BLaER1 treated with 17β-estradiol and CSF1 and Interleukin-3, amounts not matched to agents 10 nM and 100 nM (cell line): ENCODE results near the gene KLHL18.
"Not testable (repeated sequence)": the region's sequence is repeated elsewhere in the genome, so short reads cannot be mapped to it uniquely, and the experiment has no call there.

ENCODE experiments used
- H3K27ac ChIP-seq, 11 experiments: shearing (Covaris generic); formaldehyde crosslinking; 2 replicates each; pipeline ENCODE4 v1.8.1; 2022
- H3K27me3 ChIP-seq, 11 experiments: shearing (Covaris generic); formaldehyde crosslinking; 2 replicates each; pipeline ENCODE4 v1.8.1; 2022
- H3K36me3 ChIP-seq, 11 experiments: shearing (Covaris generic); formaldehyde crosslinking; 2 replicates each; pipeline ENCODE4 v1.8.1; 2022
- H3K4me1 ChIP-seq, 10 experiments: shearing (Covaris generic); formaldehyde crosslinking; 2 replicates each; pipeline ENCODE4 v1.8.1; 2022
- H3K4me2 ChIP-seq, 11 experiments: shearing (Covaris generic); formaldehyde crosslinking; 2 replicates each; pipeline ENCODE4 v1.8.1; 2022
- H3K4me3 ChIP-seq, 10 experiments: shearing (Covaris generic); formaldehyde crosslinking; 2 replicates each; pipeline ENCODE4 v1.8.1; 2022
- H3K9ac ChIP-seq, 11 experiments: shearing (Covaris generic); formaldehyde crosslinking; 2 replicates each; pipeline ENCODE4 v1.8.1; 2022
- H3K9me3 ChIP-seq, 11 experiments: shearing (Covaris generic); formaldehyde crosslinking; replicated peaks in 1 of 11; 2 replicates each; pipeline ENCODE4 v1.8.1; 2022
- H4K20me1 ChIP-seq, 11 experiments: shearing (Covaris generic); formaldehyde crosslinking; 2 replicates each; pipeline ENCODE4 v1.8.1; 2022
- Cebpa-rat ChIP-seq, 11 experiments: shearing (Covaris generic); IDR thresholded peaks; 2 replicates each; pipeline ENCODE4 v1.8.1; 2022

KLHL18 gene

DNA sequence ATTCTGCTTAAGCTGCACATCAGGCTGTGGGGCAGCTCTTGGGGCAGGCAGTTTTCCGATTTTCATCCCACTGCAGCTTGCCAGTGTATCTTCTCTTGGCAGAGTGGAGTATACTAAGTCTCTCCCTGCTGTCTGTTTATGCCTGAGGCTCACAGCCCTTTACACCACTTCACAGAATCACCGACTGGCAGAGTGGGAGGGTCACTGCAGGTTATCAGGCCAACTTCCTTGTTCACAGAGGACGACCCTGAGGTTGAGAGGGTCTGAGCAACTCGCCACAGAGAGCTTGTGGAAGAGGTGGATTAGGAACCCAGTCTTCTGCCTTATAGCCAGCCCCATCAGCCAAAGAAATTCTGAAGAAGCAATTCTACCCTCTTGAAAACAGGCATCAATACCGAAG lies 31.1 kb upstream of the KLHL18 start:
- Histone ChIP-seq H3K36me3 (no peaks in the 10 kb centered on the region), H3K4me3 (no peak overlapping the region), H4K20me1 (no peaks in the 10 kb centered on the region), H3K9me3 (no peaks in the 10 kb centered on the region), H3K4me1 (no peaks in the 10 kb centered on the region), H3K27ac (no peak overlapping the region), H3K27me3 (no peaks in the 10 kb centered on the region), H3K4me2 (no peak overlapping the region), H3K9ac (no peak overlapping the region)
- TF ChIP-seq Cebpa-rat (IDR thresholded peaks at IDR 0.05), result no peak

DNA sequence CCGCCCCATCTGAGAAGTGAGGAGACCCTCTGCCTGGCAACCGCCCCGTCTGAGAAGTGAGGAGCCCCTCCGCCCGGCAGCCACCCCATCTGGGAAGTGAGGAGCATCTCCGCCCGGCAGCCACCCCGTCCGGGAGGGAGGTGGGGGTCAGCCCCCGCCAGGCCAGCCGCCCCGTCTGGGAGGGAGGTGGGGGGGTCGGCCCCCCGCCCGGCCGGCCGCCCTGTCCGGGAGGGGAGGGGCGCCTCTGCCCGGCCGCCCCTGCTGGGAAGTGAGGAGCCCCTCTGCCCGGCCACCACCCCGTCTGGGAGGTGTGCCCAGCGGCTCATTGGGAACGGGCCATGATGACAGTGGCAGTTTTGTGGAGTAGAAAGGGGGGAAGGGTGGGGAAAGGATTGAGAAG lies 26.4 kb upstream of the KLHL18 start:
- H3K4me3 ChIP-seq, H3K36me3 ChIP-seq, H3K27ac ChIP-seq, H3K9me3 ChIP-seq, H3K9ac ChIP-seq, H3K27me3 ChIP-seq, H3K4me2 ChIP-seq, H4K20me1 ChIP-seq: not testable (repeated sequence)
- H3K4me1 ChIP-seq, result peaks cover 2 to 13% (median 8%) of the 10 kb centered on the region in 10 experiments; a peak in 12 of 20 replicates

DNA sequence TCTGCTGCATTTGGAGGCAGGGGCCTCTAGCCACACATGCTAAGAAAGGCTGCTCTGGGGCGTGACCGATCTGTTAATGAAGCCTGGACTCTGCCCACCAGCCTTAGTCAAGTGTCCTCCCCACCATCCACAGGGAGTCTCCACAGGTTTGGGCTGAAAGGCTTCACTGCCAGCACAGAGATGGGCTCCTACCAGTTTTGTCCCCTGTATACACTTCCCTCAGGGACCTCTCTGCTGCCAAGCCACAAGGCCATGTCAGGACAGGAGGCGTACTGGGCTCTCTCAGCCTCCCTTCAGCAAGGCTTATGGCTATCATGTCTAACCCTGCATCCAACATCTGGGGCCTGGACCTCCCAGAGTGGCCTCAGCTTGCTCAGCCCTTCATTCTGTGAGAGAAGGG lies 23.6 kb upstream of the KLHL18 start:
- TF ChIP-seq Cebpa-rat (IDR thresholded peaks at IDR 0.05), result no peak
- Histone ChIP-seq H4K20me1 (no peaks in the 10 kb centered on the region; a peak in 1 of 22 replicates), H3K27me3 (no peaks in the 10 kb centered on the region), H3K4me2 (no peak overlapping the region), H3K27ac (no peak overlapping the region), H3K36me3 (0 out of 22 replicates have a peak, but pooled peaks cover 0 to 2% (median 0%) of the 10 kb centered on the region in 11 experiments), H3K4me3 (no peak overlapping the region), H3K9ac (no peak overlapping the region), H3K9me3 (no peaks in the 10 kb centered on the region), H3K4me1 (peaks cover 5 to 16% (median 9%) of the 10 kb centered on the region in 10 experiments; a peak in 12 of 20 replicates)

DNA sequence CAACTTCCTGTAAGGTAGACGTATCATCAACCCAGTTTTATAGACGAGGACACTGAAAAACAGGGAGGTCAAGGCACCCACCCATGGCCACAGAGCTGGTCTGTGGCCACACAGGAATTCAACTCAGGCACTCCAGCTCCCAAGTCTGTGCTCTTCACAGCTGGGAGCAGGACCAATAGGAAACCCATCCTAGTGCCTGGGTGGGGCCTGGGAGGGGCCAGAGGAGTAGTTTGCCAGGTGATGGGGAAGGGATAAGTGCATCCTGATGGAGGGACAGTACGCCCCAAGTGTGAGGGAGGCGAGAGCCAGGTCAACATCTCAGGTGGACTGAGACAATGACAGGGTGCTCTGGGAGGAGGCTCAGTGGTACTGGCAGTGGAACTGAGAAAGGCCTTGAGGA lies 22.1 kb upstream of the KLHL18 start:
- TF ChIP-seq Cebpa-rat (IDR thresholded peaks at IDR 0.05), result no peak
- Histone ChIP-seq H3K9ac (no peak overlapping the region), H3K4me2 (peak overlapping the region in 2 of 11 experiments; percentile 18 to 24; a peak in 1 of 22 replicates)

DNA sequence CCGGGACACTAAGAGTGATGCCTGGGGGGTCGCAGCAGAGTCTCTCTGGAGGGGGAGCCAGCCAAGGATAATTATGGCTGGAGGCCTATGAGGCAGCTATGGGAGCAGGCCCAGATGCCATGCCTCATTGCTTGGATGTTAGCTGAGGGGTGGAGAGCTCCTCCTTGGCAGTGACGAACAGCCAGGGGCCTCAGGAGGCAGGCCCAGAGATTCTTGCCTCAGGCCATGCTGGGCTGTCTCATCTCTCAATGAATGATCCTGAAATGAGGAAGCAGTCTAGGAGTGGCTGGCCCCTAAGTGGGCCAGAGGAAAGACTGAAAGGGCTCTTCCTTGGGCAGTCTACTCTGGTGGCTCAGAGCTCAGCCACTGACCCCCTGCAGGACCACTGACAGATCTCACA lies 21.4 kb upstream of the KLHL18 start:
- no peaks in the 10 kb centered on the region for H3K9me3 ChIP-seq
- no peak overlapping the region for H3K9ac ChIP-seq
- no peaks in the 10 kb centered on the region; a peak in 1 of 22 replicates for H4K20me1 ChIP-seq
- no peak overlapping the region for H3K27ac ChIP-seq
- TF ChIP-seq Cebpa-rat (IDR thresholded peaks at IDR 0.05), result no peak
- H3K4me3 ChIP-seq, result no peak overlapping the region
- H3K4me1 ChIP-seq, result peaks cover 13 to 28% (median 21%) of the 10 kb centered on the region in 10 experiments
- H3K36me3 ChIP-seq, result 0 out of 22 replicates have a peak, but pooled peaks cover 0 to 3% (median 0%) of the 10 kb centered on the region in 11 experiments
- no peaks in the 10 kb centered on the region for H3K27me3 ChIP-seq
- peak overlapping the region in 2 of 11 experiments; percentile 24 to 29; a peak in 2 of 22 replicates for H3K4me2 ChIP-seq

More for the DNA sequence above, 22.1 kb upstream of the KLHL18 start:
- Histone ChIP-seq H3K27me3 (no peaks in the 10 kb centered on the region), H3K4me3 (no peak overlapping the region), H3K9me3 (no peaks in the 10 kb centered on the region), H3K36me3 (0 out of 22 replicates have a peak, but pooled peaks cover 0 to 3% (median 0%) of the 10 kb centered on the region in 11 experiments), H3K27ac (no peak overlapping the region), H3K4me1 (peaks cover 9 to 21% (median 14%) of the 10 kb centered on the region in 10 experiments), H4K20me1 (no peaks in the 10 kb centered on the region; a peak in 1 of 22 replicates)

DNA sequence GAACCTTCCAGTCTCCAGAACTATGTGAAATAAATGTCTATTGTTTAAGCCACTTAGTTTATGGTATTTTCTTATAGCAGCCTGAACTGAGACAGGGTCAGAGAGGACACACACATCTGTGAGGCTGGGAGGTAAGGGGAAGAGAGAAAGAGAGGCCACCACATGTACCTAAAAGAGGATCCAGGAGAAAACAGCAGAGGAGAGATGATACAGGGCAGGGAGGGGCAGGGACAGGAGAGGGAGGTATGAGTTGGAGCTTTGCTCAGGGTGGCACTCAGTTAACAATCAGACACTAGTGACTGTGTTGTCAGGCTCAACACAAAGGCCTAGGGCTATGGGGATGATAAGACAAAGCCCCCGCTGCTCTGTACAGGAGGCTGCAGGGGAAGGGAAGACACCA lies 17.7 kb upstream of the KLHL18 start:
- Histone ChIP-seq H3K4me3 (no peak overlapping the region), H3K4me1 (peaks cover 33 to 65% (median 45%) of the 10 kb centered on the region in 10 experiments), H3K4me2 (peak overlapping the region in 8 of 11 experiments; percentile 55 to 85 (median 68); a peak in 12 of 22 replicates), H3K27ac (peak overlapping the region in 3 of 11 experiments; percentile 45 to 77 (median 55); a peak in 6 of 22 replicates), H3K9ac (0 out of 22 replicates have a peak overlapping the region, but pooled peaks of 1 of the 11 experiments have one; percentile 9), H3K36me3 (peaks cover 0 to 3% (median 0%) of the 10 kb centered on the region in 11 experiments; a peak in 1 of 22 replicates), H3K9me3 (no peaks in the 10 kb centered on the region), H4K20me1 (no peaks in the 10 kb centered on the region; a peak in 2 of 22 replicates), H3K27me3 (no peaks in the 10 kb centered on the region)
- no peak for TF ChIP-seq Cebpa-rat (IDR thresholded peaks at IDR 0.05)

DNA sequence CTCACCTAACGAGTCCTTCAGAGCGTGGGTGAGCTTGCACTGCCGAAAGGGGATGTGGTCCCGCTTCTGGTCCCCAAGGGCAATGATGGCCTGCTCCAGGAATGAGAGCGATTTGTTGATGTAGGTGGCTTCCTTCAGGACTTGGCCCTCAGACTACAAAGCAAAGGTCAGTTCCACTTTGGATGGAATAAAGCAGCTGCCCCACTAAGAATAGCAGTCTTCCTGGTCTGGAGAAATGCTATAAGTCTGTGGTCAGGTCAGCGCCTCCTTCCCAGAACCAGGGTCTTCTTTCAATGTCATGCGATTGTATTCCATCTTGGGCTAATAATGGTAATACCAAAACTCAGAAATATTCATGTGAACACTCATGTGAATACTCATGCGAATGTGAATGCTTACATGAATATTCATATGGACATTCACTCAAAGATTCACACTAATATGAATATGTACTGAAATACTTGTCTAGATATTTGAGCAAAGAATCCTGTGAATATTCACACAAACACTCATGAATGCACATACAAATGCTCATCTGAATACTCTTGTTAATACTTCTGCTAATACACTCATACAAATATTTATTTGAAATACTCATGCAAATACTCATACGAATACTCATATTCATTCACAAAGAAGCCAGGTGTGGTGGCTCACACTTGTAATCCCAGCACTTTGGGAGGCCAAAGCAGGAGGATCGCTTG lies 16.9 kb upstream of the KLHL18 start:
- no peak for TF ChIP-seq Cebpa-rat (IDR thresholded peaks at IDR 0.05)
- H3K4me2 ChIP-seq, result peak overlapping the region; percentile 55 to 85 (median 70); a peak in 21 of 22 replicates
- no peaks in the 10 kb centered on the region for H3K27me3 ChIP-seq
- H3K36me3 ChIP-seq, result peaks cover 0 to 9% (median 0%) of the 10 kb centered on the region in 11 experiments; a peak in 2 of 22 replicates
- H3K4me1 ChIP-seq, result peaks cover 33 to 68% (median 51%) of the 10 kb centered on the region in 10 experiments
- H3K9me3 ChIP-seq, result no peaks in the 10 kb centered on the region
- peak overlapping the region in 9 of 11 experiments; percentile 54 to 77 (median 63); a peak in 16 of 22 replicates for H3K27ac ChIP-seq
- no peaks in the 10 kb centered on the region; a peak in 2 of 22 replicates for H4K20me1 ChIP-seq
- H3K4me3 ChIP-seq, result no peak overlapping the region
- H3K9ac ChIP-seq, result peak overlapping the region in 3 of 11 experiments; percentile 17 to 42 (median 40); a peak in 4 of 22 replicates

DNA sequence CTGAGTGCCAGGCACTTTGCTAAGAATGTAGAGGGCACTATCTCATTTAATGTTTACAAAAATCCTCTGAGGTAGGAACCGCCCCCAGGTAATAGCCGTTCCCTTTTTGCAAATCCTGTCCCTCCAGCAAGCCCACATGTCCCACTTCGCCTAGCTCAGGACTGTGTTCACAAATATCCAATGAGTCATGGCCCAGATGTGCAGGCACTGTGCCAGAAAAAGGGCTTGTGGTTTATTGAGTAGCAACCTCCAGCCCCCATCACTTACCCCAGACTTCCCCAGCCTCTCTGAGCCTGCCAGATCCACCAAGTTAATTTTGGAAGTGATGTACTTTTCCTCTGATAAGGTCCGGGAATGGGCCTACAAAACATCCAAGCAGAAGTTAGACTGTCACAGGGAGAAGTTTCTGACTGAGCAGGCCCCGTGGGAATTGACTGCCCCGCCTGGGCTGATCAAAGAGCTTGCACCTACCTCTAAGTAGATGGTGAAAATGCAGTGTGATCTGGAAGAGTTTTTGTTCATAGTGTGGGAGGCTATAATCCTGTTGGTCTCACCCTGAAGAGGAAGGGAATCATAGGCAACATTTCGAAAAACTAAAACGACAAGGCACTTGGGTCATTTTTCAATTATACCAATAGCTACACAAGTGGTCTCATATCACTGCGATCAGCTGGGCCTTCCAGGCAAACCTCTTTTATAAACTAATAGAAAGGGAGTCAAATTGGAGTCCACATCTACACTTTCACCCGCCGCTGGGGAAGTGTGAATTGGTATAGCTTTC lies 15.8 kb upstream of the KLHL18 start:
- H3K9me3 ChIP-seq, result no peaks in the 10 kb centered on the region
- H4K20me1 ChIP-seq, result no peaks in the 10 kb centered on the region; a peak in 2 of 22 replicates
- 0 out of 20 replicates have a peak overlapping the region, but pooled peaks of 1 of the 10 experiments have one; percentile 11 for H3K4me3 ChIP-seq
- peaks cover 33 to 68% (median 51%) of the 10 kb centered on the region in 10 experiments for H3K4me1 ChIP-seq
- H3K27ac ChIP-seq, result peak overlapping the region in 9 of 11 experiments; percentile 60 to 77 (median 64); a peak in 18 of 22 replicates
- no peak for TF ChIP-seq Cebpa-rat (IDR thresholded peaks at IDR 0.05)
- H3K27me3 ChIP-seq, result no peaks in the 10 kb centered on the region
- H3K9ac ChIP-seq, result peak overlapping the region; percentile 5 to 54 (median 42); a peak in 14 of 22 replicates
- peaks cover 0 to 19% (median 9%) of the 10 kb centered on the region in 11 experiments; a peak in 9 of 22 replicates for H3K36me3 ChIP-seq
- peak overlapping the region; percentile 55 to 85 (median 70) for H3K4me2 ChIP-seq
